Hepatocyte (in vitro differentiated cells): Measurements from ENCODE around the gene DDR1. TPM values are rescaled to one million over a fixed set of nuclear protein-coding genes. Genes with fewer than 3 reads are reported as not detected.

Source experiments
- DNase-seq: peaks from one replicate; pipeline ENCODE4 v3.0.0-alpha.2; 2016; ENCODE audit warnings: low spot score
- H2AFZ ChIP-seq: fragments of 200-600 bp; sonication (generic); 2 replicates; pipeline ENCODE4 v1.6.0; 2016; ENCODE audit warnings: antibody characterized with exemption, mild to moderate bottlenecking
- H3K27ac ChIP-seq: fragments of 200-600 bp; sonication (generic); 2 replicates; pipeline ENCODE4 v1.5.1; 2016; ENCODE audit warnings: mild to moderate bottlenecking
- H3K27me3 ChIP-seq: fragments of 200-600 bp; sonication (generic); 2 replicates; pipeline ENCODE4 v1.6.1; 2016
- H3K36me3 ChIP-seq: fragments of 200-600 bp; sonication (generic); replicated peaks from 2 replicates; pipeline ENCODE4 v1.5.1; 2016; ENCODE audit warnings: low read depth; ENCODE audit not compliant: insufficient read depth
- H3K4me1 ChIP-seq: fragments of 200-600 bp; sonication (generic); 2 replicates; pipeline ENCODE4 v1.5.1; 2016; ENCODE audit warnings: mild to moderate bottlenecking, moderate library complexity; ENCODE audit not compliant: insufficient read depth
- H3K4me2 ChIP-seq: fragments of 200-600 bp; sonication (generic); 2 replicates; pipeline ENCODE4 v1.6.0; 2016
- H3K4me3 ChIP-seq: fragments of 200-600 bp; sonication (generic); 2 replicates; pipeline ENCODE4 v1.5.1; 2016; ENCODE audit warnings: mild to moderate bottlenecking
- H3K79me2 ChIP-seq: fragments of 200-600 bp; sonication (generic); 2 replicates; pipeline ENCODE4 v1.6.0; 2017; ENCODE audit warnings: mild to moderate bottlenecking
- H3K9me2 ChIP-seq: fragments of 200-600 bp; sonication (generic); replicated peaks from 2 replicates; pipeline ENCODE4 v1.6.0; 2017; ENCODE audit warnings: mild to moderate bottlenecking; ENCODE audit not compliant: insufficient read depth
- H3K9me3 ChIP-seq: fragments of 200-600 bp; sonication (generic); 2 replicates; pipeline ENCODE4 v1.5.1; 2016; ENCODE audit warnings: low read depth, mild to moderate bottlenecking
- H4K20me1 ChIP-seq: fragments of 200-600 bp; sonication (generic); 2 replicates; pipeline ENCODE4 v1.6.0; 2016; ENCODE audit warnings: mild to moderate bottlenecking; ENCODE audit not compliant: insufficient read depth, poor library complexity, severe bottlenecking
- EZH2 ChIP-seq: fragments of 200-600 bp; sonication (generic); IDR thresholded peaks from 2 replicates; pipeline ENCODE4 v1.6.1; 2016; ENCODE audit warnings: antibody characterized with exemption, mild to moderate bottlenecking, borderline replicate concordance
- EZH2phosphoT487 ChIP-seq: fragments of 200-600 bp; sonication (generic); IDR thresholded peaks from one replicate; pipeline ENCODE4 v1.6.1; 2018; ENCODE audit warnings: antibody characterized with exemption, mild to moderate bottlenecking, low read depth, moderate library complexity; ENCODE audit not compliant: unreplicated experiment, severe bottlenecking
- WGBS: methylation state at CpG from one replicate; pipeline ENCODE4 v1.1.6; 2016; ENCODE audit warnings: low lambda C conversion rate; ENCODE audit errors: missing lambda C conversion rate; 5-methylcytosine and 5-hydroxymethylcytosine counted together
- polyA plus RNA-seq: library from polyadenylated mRNA; unstranded; fragments of >200 nt; fragmentation: Nextera tagmentation; extraction: Ambion mirVana; gene quantifications from 2 replicates; pipeline ENCODE4 v1.2.1, GENCODE V29; 2016
- total RNA-seq: library from RNA; depleted of rRNA; stranded (reverse); fragments of >200 nt; gene quantifications from 2 replicates; pipeline ENCODE4 v1.2.3, GENCODE V29; 2014
- TF ChIP-seq, protein P1 (sequence below): fragments of 200-600 bp; sonication (generic); IDR thresholded peaks from 2 replicates; pipeline ENCODE4 v1.5.1; 2016; ENCODE audit warnings: antibody characterized with exemption, mild to moderate bottlenecking; ENCODE audit not compliant: poor library complexity

Gene DDR1
- total and polyA plus RNA-seq, 2 experiments from 2014 or later = 94.4 TPM

DNA sequence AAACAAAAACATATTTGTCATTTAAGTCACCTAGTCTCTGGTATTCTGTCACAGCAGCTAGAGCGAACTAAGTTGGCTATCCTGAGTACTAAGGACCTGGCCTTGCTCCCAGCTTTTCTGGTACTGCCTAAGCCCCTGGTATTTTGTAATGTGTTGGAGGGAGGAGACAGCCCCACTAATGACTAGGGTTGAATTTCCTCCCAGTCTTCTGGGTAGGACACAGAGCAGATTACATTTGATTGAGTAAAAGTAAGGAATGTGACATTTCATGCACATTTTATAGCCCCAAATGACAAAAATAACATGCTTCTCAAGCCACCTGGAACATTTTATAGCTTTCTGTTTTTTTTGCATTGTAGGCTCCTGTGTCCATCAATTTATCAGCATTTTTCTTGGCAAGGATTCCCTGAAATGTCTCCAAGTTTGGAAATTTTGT lies 47.9 kb upstream of the DDR1 start:
- Histone ChIP-seq H3K4me2 (no peak overlapping the region), H3K36me3 (no peaks in the 10 kb centered on the region), H3K27me3 (no peaks in the 10 kb centered on the region), H3K9me3 (no peaks in the 10 kb centered on the region), H3K79me2 (no peaks in the 10 kb centered on the region), H3K9me2 (no peaks in the 10 kb centered on the region), H3K4me1 (peaks cover 5% of the 10 kb centered on the region), H3K27ac (no peak overlapping the region), H4K20me1 (no peaks in the 10 kb centered on the region), H2AFZ (no peak overlapping the region), H3K4me3 (no peak overlapping the region)
- 78% methylated on average over 1 of the region's 1 CpG for WGBS
- TF ChIP-seq, protein P1, sequence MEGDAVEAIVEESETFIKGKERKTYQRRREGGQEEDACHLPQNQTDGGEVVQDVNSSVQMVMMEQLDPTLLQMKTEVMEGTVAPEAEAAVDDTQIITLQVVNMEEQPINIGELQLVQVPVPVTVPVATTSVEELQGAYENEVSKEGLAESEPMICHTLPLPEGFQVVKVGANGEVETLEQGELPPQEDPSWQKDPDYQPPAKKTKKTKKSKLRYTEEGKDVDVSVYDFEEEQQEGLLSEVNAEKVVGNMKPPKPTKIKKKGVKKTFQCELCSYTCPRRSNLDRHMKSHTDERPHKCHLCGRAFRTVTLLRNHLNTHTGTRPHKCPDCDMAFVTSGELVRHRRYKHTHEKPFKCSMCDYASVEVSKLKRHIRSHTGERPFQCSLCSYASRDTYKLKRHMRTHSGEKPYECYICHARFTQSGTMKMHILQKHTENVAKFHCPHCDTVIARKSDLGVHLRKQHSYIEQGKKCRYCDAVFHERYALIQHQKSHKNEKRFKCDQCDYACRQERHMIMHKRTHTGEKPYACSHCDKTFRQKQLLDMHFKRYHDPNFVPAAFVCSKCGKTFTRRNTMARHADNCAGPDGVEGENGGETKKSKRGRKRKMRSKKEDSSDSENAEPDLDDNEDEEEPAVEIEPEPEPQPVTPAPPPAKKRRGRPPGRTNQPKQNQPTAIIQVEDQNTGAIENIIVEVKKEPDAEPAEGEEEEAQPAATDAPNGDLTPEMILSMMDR = no peak
- no peak for TF ChIP-seq EZH2phosphoT487
- no peak for TF ChIP-seq EZH2
- DNase-seq = peak; percentile 42

- Histone ChIP-seq H3K79me2 (no peaks in the 10 kb centered on the region), H2AFZ (no peak overlapping the region), H3K27ac (no peak overlapping the region), H3K9me3 (no peaks in the 10 kb centered on the region), H3K4me2 (no peak overlapping the region), H4K20me1 (no peaks in the 10 kb centered on the region), H3K4me3 (no peak overlapping the region), H3K27me3 (no peaks in the 10 kb centered on the region), H3K36me3 (no peaks in the 10 kb centered on the region), H3K4me1 (peaks cover 5% of the 10 kb centered on the region), H3K9me2 (no peaks in the 10 kb centered on the region)
- DNase-seq = no peak
- 89% methylated on average over 3 of the region's 3 CpGs for WGBS
- TF ChIP-seq, protein P1 = no peak
- TF ChIP-seq EZH2phosphoT487 (no peak), EZH2 (no peak)
Measured at GRCh38 chr6:30836957-30837356, 47.4 kb upstream of the DDR1 start.

GRCh38 chr6:30837432-30837831 lies 46.9 kb upstream of the DDR1 start:
- 94% methylated on average over 6 of the region's 6 CpGs for WGBS
- TF ChIP-seq EZH2phosphoT487 (no peak), EZH2 (no peak)
- TF ChIP-seq, protein P1 = no peak

GRCh38 chr6:30837870-30838269 lies 46.4 kb upstream of the DDR1 start:
- H3K4me2 ChIP-seq = no peak overlapping the region
- no peak for DNase-seq
- no peak overlapping the region for H3K27ac ChIP-seq
- H3K9me3 ChIP-seq = no peaks in the 10 kb centered on the region
- peaks cover 13% of the 10 kb centered on the region for H3K4me1 ChIP-seq
- no peaks in the 10 kb centered on the region for H4K20me1 ChIP-seq
- H3K36me3 ChIP-seq = no peaks in the 10 kb centered on the region
- TF ChIP-seq EZH2 = no peak
- no peaks in the 10 kb centered on the region for H3K27me3 ChIP-seq
- no peak overlapping the region for H2AFZ ChIP-seq
- H3K79me2 ChIP-seq = no peaks in the 10 kb centered on the region
- 3% methylated on average over 1 of the region's 1 CpG for WGBS
- no peak overlapping the region for H3K4me3 ChIP-seq
- no peaks in the 10 kb centered on the region for H3K9me2 ChIP-seq

More at GRCh38 chr6:30837432-30837831, 46.9 kb upstream of the DDR1 start:
- no peak overlapping the region for H2AFZ ChIP-seq
- no peak for DNase-seq
- H3K27ac ChIP-seq = no peak overlapping the region
- H3K36me3 ChIP-seq = no peaks in the 10 kb centered on the region
- no peaks in the 10 kb centered on the region for H3K27me3 ChIP-seq
- H3K4me2 ChIP-seq = no peak overlapping the region
- H3K9me3 ChIP-seq = no peaks in the 10 kb centered on the region
- no peaks in the 10 kb centered on the region for H3K79me2 ChIP-seq
- H3K9me2 ChIP-seq = no peaks in the 10 kb centered on the region
- peaks cover 8% of the 10 kb centered on the region for H3K4me1 ChIP-seq
- H3K4me3 ChIP-seq = no peak overlapping the region
- no peaks in the 10 kb centered on the region for H4K20me1 ChIP-seq
